HepG2 (cell line): Measurements from ENCODE around the gene KCNIP4.

ENCODE experiments used
- CBFB ChIP-seq: sonication (generic); formaldehyde crosslinking; IDR thresholded peaks from 2 replicates; pipeline ENCODE4 v1.4.0; 2020; ENCODE audit warnings: missing genetic modification reagents
- EP300 ChIP-seq, 3 experiments: sonication (generic) in 1 of 3; formaldehyde crosslinking in 1 of 3; IDR thresholded peaks; 2 replicates each; pipeline versions ENCODE4 v1.5.1 to v1.6.1; 2011 to 2020; ENCODE audit warnings: low read depth in 2 of 3, low read length in 2 of 3, borderline replicate concordance in 1 of 3, improper control_type of control experiment in 1 of 3, mild to moderate bottlenecking in 1 of 3, missing genetic modification reagents in 1 of 3, moderate library complexity in 1 of 3
- HNRNPLL ChIP-seq: fragments of 200-400 bp; formaldehyde crosslinking; IDR thresholded peaks from 2 replicates; pipeline ENCODE4 v1.6.1; 2017; ENCODE audit warnings: mild to moderate bottlenecking, low read depth, low read length; ENCODE audit not compliant: poor library complexity, severe bottlenecking
- KDM5B ChIP-seq: sonication (generic); formaldehyde crosslinking; IDR thresholded peaks from 2 replicates; pipeline ENCODE4 v1.4.0; 2020; ENCODE audit warnings: missing genetic modification reagents, mild to moderate bottlenecking, borderline replicate concordance
- PATZ1 ChIP-seq: sonication (generic); formaldehyde crosslinking; IDR thresholded peaks from 2 replicates; pipeline ENCODE4 v1.4.0; 2020; ENCODE audit warnings: missing genetic modification reagents
- POLR2AphosphoS5 ChIP-seq: IDR thresholded peaks from 2 replicates; pipeline ENCODE4 v1.6.1; 2012; ENCODE audit warnings: low read depth, low read length
- SMAD3 ChIP-seq: sonication (generic); formaldehyde crosslinking; IDR thresholded peaks from 2 replicates; pipeline ENCODE4 v1.4.0; 2020; ENCODE audit warnings: missing genetic modification reagents

- TF ChIP-seq HNRNPLL: no peak
- TF ChIP-seq KDM5B (CRISPR knock-in tag): no peak
- no peak for TF ChIP-seq SMAD3
- no peak for TF ChIP-seq CBFB (CRISPR knock-in tag)
- no peak for TF ChIP-seq EP300 (IDR thresholded peaks at IDR 0.05; ENCODE audit: low read depth in 2 of 2, low read length in 2 of 2)
- no peak for TF ChIP-seq EP300 (CRISPR knock-in tag; IDR thresholded peaks at IDR 0.05; ENCODE audit: borderline replicate concordance)
- TF ChIP-seq PATZ1 (CRISPR knock-in tag): no peak
- TF ChIP-seq POLR2AphosphoS5: no peak
These were observed 858.4 kb downstream of the KCNIP4 start for GRCh38 chr4:21090094-21090666.
